Measurements from ENCODE around the gene PDHX. TPM values are rescaled to one million over a fixed set of nuclear protein-coding genes. Genes with fewer than 3 reads are reported as not detected.

Gene PDHX
- total RNA-seq, 4 donors from 2014 or later, result 22.5 to 41.1 (median 28.6) TPM

DNA sequence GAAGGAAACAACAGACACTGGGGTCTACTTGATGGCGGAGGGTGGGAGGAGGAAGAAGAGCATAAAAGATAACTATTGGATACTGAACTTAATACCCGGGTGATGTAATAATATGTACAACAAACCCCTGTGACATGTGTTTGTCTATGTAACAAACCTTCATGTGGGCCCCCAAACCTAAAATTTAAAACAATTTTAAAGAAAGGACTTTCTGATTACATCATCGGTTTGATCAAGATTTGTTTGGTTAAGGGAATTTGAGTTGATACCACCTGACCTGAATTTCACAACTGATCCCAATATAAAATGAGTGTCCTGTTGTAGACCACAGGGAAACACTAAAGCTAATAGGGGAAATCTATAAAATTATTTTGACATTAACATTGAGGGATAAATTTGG, 34.5 kb upstream of the PDHX start:
- intact Hi-C loops (cut with DNase I; ENCODE audit: low total_unique reads), result no loop called here
- no peak for DNase-seq
- Histone ChIP-seq H3K36me3 (no peaks in the 10 kb centered on the region), H3K9me3 (no peaks in the 10 kb centered on the region), H3K27me3 (no peaks in the 10 kb centered on the region), H3K4me1 (no peaks in the 10 kb centered on the region), H3K27ac (no peak overlapping the region), H3K4me3 (no peak overlapping the region)
- TF ChIP-seq POLR2A (IDR thresholded peaks at IDR 0.05) (no peak), CTCF (IDR thresholded peaks at IDR 0.05) (no peak)

DNA sequence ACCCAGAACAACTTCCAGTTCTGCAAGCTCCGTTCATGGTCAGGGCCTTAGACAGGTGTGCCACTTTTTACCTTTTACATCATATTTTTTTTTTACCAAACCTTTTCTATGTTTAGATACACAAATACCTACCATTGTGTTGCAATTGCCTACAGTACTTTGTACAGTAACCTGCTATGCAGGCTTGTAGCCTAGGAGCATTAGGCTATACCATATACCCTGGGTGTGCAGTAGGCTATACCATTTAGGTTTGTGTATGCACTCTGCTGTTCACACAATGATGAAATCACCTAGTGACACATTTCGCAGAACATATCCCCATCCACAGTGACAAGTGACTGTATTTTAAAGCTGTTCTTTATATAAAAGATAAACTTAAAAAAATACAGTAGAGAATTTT, 29.8 kb upstream of the PDHX start:
- Histone ChIP-seq H3K4me3 (no peak overlapping the region), H3K4me1 (no peaks in the 10 kb centered on the region), H3K27me3 (no peaks in the 10 kb centered on the region), H3K36me3 (no peaks in the 10 kb centered on the region), H3K9me3 (no peaks in the 10 kb centered on the region), H3K27ac (no peak overlapping the region)
- TF ChIP-seq CTCF (IDR thresholded peaks at IDR 0.05), result no peak
- no peak for TF ChIP-seq POLR2A (IDR thresholded peaks at IDR 0.05)
- intact Hi-C loops (cut with DNase I; ENCODE audit: low total_unique reads), result no loop called here
- DNase-seq, result no peak

DNA sequence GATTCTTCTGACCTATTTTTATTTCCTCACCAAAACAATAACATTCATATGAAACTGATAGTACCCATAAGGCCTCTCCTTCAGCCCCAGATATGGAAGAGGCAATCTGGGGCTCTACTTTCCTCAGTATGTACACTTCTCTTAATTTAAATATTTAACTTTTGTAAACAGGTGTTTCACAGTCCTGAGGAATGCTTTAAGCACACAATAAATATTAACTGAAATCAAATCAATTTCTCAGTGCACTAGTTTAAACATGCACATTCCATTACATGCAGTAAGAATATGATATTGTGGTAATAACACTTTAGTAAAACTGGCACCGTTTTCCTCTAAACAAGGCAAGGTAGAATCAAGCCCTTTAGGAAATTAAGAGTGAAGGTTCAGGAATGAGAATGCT, 29.2 kb upstream of the PDHX start:
- intact Hi-C loops (cut with DNase I; ENCODE audit: low total_unique reads), result no loop called here
- Histone ChIP-seq H3K4me1 (no peaks in the 10 kb centered on the region), H3K27me3 (no peaks in the 10 kb centered on the region), H3K9me3 (no peaks in the 10 kb centered on the region), H3K27ac (no peak overlapping the region), H3K36me3 (no peaks in the 10 kb centered on the region), H3K4me3 (no peak overlapping the region)
- DNase-seq, result no peak
- TF ChIP-seq CTCF (IDR thresholded peaks at IDR 0.05) (no peak), POLR2A (IDR thresholded peaks at IDR 0.05) (no peak)

DNA sequence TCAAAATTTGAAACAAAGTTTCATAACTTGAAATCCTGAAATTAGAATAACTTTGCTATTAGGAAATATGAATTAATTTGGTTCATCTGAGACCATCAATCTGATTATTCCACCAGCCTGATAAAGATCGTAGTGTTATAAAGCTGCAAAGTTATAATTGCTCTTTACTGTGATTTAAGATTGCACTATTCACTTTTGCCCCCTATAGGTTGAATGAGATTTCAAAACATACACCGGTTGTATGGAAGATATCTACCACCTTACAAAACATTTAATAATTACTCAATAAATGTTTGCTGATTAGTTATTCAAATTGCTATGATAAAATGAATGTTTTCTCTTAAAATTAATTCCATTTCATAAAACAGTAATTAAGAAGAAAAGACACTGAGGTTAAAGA, 26.3 kb upstream of the PDHX start:
- TF ChIP-seq CTCF (IDR thresholded peaks at IDR 0.05) (no peak), POLR2A (IDR thresholded peaks at IDR 0.05) (no peak)
- intact Hi-C loops (cut with DNase I; ENCODE audit: low total_unique reads), result no loop called here
- Histone ChIP-seq H3K36me3 (no peaks in the 10 kb centered on the region), H3K27me3 (no peaks in the 10 kb centered on the region), H3K27ac (no peak overlapping the region), H3K9me3 (no peaks in the 10 kb centered on the region), H3K4me1 (no peaks in the 10 kb centered on the region), H3K4me3 (no peak overlapping the region)
- no peak for DNase-seq

- Histone ChIP-seq H3K36me3 (no peaks in the 10 kb centered on the region), H3K4me3 (no peak overlapping the region), H3K27ac (no peak overlapping the region), H3K4me1 (no peaks in the 10 kb centered on the region), H3K9me3 (no peaks in the 10 kb centered on the region), H3K27me3 (no peaks in the 10 kb centered on the region)
- no peak for TF ChIP-seq POLR2A (IDR thresholded peaks at IDR 0.05)
- TF ChIP-seq CTCF (IDR thresholded peaks at IDR 0.05), result no peak
- intact Hi-C loops (cut with DNase I; ENCODE audit: low total_unique reads), result no loop called here
- no peak for DNase-seq
Observed at GRCh38 chr11:34890812-34891211, 25.6 kb upstream of the PDHX start.
